GM18517 (cell line): Measurements from ENCODE around the gene CDKN2B-AS1.
A peak's percentile ranks its signal among the peaks of the same experiment; 100 is the strongest.
"Not testable (repeated sequence)": the region's sequence is repeated elsewhere in the genome, so short reads cannot be mapped to it uniquely, and the experiment has no call there.

Experiments
- ATAC-seq: cut with Tn5 transposase; IDR thresholded peaks from one replicate; pipeline ENCODE4 v1.9.1; 2021; ENCODE audit warnings: mild to moderate bottlenecking, moderate library complexity; ENCODE audit not compliant: unreplicated experiment

CDKN2B-AS1 gene

GRCh38 chr9:21994556-21995005 is at the start of gene CDKN2B-AS1:
CDKN2B-AS1 (plus strand) TSS chr9:21994791.
- ATAC-seq, result peak; percentile 26

- no peak for ATAC-seq
These were observed 49.0 kb upstream of the CDKN2B-AS1 start for GRCh38 chr9:21945606-21946005.

GRCh38 chr9:21958833-21959232 is 35.8 kb upstream of the CDKN2B-AS1 start:
- no peak for ATAC-seq

GRCh38 chr9:21959268-21959667 is 35.3 kb upstream of the CDKN2B-AS1 start:
- not testable (repeated sequence) for ATAC-seq

GRCh38 chr9:21961569-21961968 is 33.0 kb upstream of the CDKN2B-AS1 start:
- no peak for ATAC-seq

GRCh38 chr9:21964925-21965385 is 29.6 kb upstream of the CDKN2B-AS1 start:
- peak; percentile 48 for ATAC-seq

- ATAC-seq, result peak; percentile 70
These were observed 29.1 kb upstream of the CDKN2B-AS1 start for GRCh38 chr9:21965401-21965951.

- no peak for ATAC-seq
These were observed 28.3 kb upstream of the CDKN2B-AS1 start for GRCh38 chr9:21966140-21966851.

- ATAC-seq, result no peak
These were observed 27.4 kb upstream of the CDKN2B-AS1 start for GRCh38 chr9:21967169-21967568.

GRCh38 chr9:21967702-21968101 is 26.9 kb upstream of the CDKN2B-AS1 start:
- no peak for ATAC-seq

- no peak for ATAC-seq
These were observed 26.1 kb upstream of the CDKN2B-AS1 start for GRCh38 chr9:21968331-21969010.

GRCh38 chr9:21969011-21969940 is 25.3 kb upstream of the CDKN2B-AS1 start:
- no peak for ATAC-seq

GRCh38 chr9:21969951-21970799 is 24.4 kb upstream of the CDKN2B-AS1 start:
- ATAC-seq, result no peak

- no peak for ATAC-seq
These were observed 23.6 kb upstream of the CDKN2B-AS1 start for GRCh38 chr9:21970800-21971640.

- ATAC-seq, result no peak
These were observed 22.2 kb upstream of the CDKN2B-AS1 start for GRCh38 chr9:21972361-21972760.

- ATAC-seq, result no peak
These were observed 20.3 kb upstream of the CDKN2B-AS1 start for GRCh38 chr9:21974343-21974721.

GRCh38 chr9:21974722-21975409 is 19.7 kb upstream of the CDKN2B-AS1 start:
- peak; percentile 53 for ATAC-seq

- ATAC-seq, result no peak
These were observed 18.2 kb upstream of the CDKN2B-AS1 start for GRCh38 chr9:21976334-21976875.
